GM12878 (cell line): Measurements from ENCODE around the gene OR2AE1.

Experiments
- CBFB ChIP-seq: IDR thresholded peaks from 2 replicates; pipeline ENCODE4 v1.6.1; 2016; ENCODE audit warnings: antibody characterized with exemption, low read depth
- CTCF ChIP-seq, 3 experiments: IDR thresholded peaks in 2 of 3; conservative IDR thresholded peaks in 1 of 3; 2 replicates each; pipeline ENCODE4 v1.5.1; 2011; ENCODE audit warnings: low read depth in 3 of 3, low read length in 3 of 3, mild to moderate bottlenecking in 3 of 3, control low read depth in 2 of 3, moderate library complexity in 2 of 3, inconsistent platforms in 1 of 3, mixed read lengths in 1 of 3; ENCODE audit not compliant: control insufficient read depth in 2 of 3, insufficient read depth in 1 of 3; ENCODE audit errors: extremely low read depth in 1 of 3
- DPF2 ChIP-seq: fragments of 450-650 bp; IDR thresholded peaks from 2 replicates; pipeline ENCODE4 v1.6.1; 2017; ENCODE audit warnings: mild to moderate bottlenecking
- EGR1 ChIP-seq, 2 experiments: IDR thresholded peaks; 1 replicate in 1 of 2; 2 replicates in 1 of 2; pipeline ENCODE4 v1.6.1; 2011 to 2012; ENCODE audit warnings: low read depth in 2 of 2, low read length in 2 of 2, borderline replicate concordance in 1 of 2, mild to moderate bottlenecking in 1 of 2, moderate library complexity in 1 of 2
- ESRRA ChIP-seq: IDR thresholded peaks from 2 replicates; pipeline ENCODE4 v1.6.1; 2012; ENCODE audit warnings: mild to moderate bottlenecking, low read length, improper control_type of control experiment
- MXI1 ChIP-seq: fragments of 150-350 bp; IDR thresholded peaks from 2 replicates; pipeline ENCODE4 v1.6.1; 2011; ENCODE audit warnings: low read depth, mild to moderate bottlenecking, inconsistent platforms, low read length, improper control_type of control experiment
- NBN ChIP-seq: fragments of 450-650 bp; IDR thresholded peaks from 2 replicates; pipeline ENCODE4 v1.6.1; 2016
- NFYB ChIP-seq: IDR thresholded peaks from 2 replicates; pipeline ENCODE4 v1.6.1; 2011; ENCODE audit warnings: low read depth, mild to moderate bottlenecking, low read length, improper control_type of control experiment, moderate library complexity; ENCODE audit not compliant: insufficient read depth
- NRF1 ChIP-seq: conservative IDR thresholded peaks from 2 replicates; pipeline ENCODE4 v1.6.1; 2011; ENCODE audit warnings: mild to moderate bottlenecking, low read depth, low read length, improper control_type of control experiment
- POLR2A ChIP-seq: IDR thresholded peaks from 2 replicates; pipeline ENCODE4 v1.6.1; 2011; ENCODE audit warnings: low read depth, mild to moderate bottlenecking, low read length
- POU2F2 ChIP-seq: IDR thresholded peaks from 3 replicates; pipeline ENCODE4 v1.6.1; 2011; ENCODE audit warnings: low read depth, mild to moderate bottlenecking, low read length, borderline replicate concordance
- RAD51 ChIP-seq: fragments of 450-650 bp; IDR thresholded peaks from 2 replicates; pipeline ENCODE4 v1.6.1; 2016; ENCODE audit warnings: moderate library complexity, mild to moderate bottlenecking, inconsistent platforms
- ZNF384 ChIP-seq: IDR thresholded peaks from 2 replicates; pipeline ENCODE4 v1.6.1; 2012; ENCODE audit warnings: low read depth, mild to moderate bottlenecking, low read length, improper control_type of control experiment, borderline replicate concordance
- ZSCAN29 ChIP-seq: fragments of 450-650 bp; IDR thresholded peaks from 2 replicates; pipeline ENCODE4 v1.6.1; 2017; ENCODE audit warnings: mild to moderate bottlenecking, moderate library complexity

DNA sequence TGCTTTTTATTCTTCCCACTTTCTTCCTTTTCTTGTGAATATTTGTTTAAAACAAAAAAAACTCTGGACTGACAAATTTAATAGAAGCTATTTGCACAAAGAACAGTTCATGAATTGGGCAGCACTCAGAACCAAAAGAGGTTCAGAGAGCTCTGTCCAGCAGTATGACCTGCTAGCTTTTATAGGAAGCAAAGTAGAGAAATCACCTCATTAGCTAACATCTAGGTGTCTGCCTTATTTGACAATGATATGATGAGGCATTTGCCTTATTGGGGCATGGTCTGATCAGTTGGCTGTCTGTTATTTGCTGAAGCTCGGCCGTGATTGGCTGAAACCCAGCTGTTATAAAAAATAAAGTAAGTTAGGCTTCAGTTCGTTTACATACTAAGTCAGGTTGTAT, 43.3 kb upstream of the OR2AE1 start:
- TF ChIP-seq CBFB (no peak), CTCF (IDR thresholded peaks at IDR 0.05 in 2 of 3, conservative IDR thresholded peaks at IDR 0.05 in 1 of 3; ENCODE audit: control insufficient read depth in 2 of 3, extremely low read depth in 1 of 3, insufficient read depth in 1 of 3, low read depth in 3 of 3, low read length in 3 of 3) (no peak), POLR2A (no peak), DPF2 (no peak), MXI1 (no peak), EGR1 (IDR thresholded peaks at IDR 0.05; ENCODE audit: borderline replicate concordance in 1 of 2, low read depth in 2 of 2, low read length in 2 of 2) (no peak), NRF1 (no peak), NFYB (no peak), ESRRA (no peak), NBN (no peak), ZSCAN29 (no peak), RAD51 (no peak), ZNF384 (no peak), POU2F2 (no peak)
